ENCODE results near the gene CKS1B.

DNA sequence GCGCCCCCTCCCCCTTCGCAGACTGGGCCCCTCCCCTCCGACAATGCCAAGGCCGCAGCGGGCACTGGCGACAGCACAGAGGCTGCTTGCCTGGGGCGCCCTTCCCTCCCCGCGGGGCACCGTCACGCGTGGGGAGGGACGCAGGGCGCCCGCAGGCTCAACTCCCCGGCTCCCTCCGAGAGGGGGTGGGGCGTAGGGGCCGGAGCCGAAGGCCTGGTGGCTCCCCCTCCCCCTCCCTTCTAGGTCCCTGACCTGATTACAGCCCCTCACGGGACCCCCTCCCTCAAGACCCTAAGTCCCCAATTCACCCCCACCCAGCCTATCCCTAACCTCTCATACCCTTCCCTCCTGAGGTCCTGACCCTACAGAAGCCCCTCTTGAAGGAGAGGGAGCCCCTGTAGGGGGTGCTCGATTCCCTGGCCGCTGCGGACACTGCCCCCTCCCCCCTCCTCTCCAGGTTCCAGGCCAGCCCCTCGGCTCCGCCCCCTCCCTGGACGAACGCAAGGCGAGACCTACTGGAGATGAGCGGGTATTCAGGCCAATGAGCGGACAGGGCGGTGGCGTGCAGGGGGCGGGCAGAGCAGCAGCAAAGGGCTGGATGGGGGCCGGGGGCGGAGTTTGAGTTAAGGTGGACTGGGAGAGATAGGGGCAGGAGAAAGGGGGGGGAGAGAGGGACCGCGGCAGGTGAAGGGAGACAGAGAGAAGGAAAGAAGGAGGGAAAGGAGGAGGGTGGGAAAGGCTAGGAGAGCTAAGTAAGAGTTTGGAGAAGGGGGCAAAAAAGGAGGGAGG lies 27.4 kb downstream of the CKS1B start:
- TF ChIP-seq EP300 (IDR thresholded peaks at IDR 0.05; ENCODE audit: borderline replicate concordance) (no peak), TAF1 (IDR thresholded peaks at IDR 0.05; ENCODE audit: low read depth) (peak; percentile 75; the same call in 1 of the 2 replicates), EGR1 (IDR thresholded peaks at IDR 0.05) (0 out of 2 replicates have a peak, but pooled peaks have one; percentile 22), CEBPB (IDR thresholded peaks at IDR 0.05) (no peak), YY1 (IDR thresholded peaks at IDR 0.05; ENCODE audit: low read depth) (no peak), CREB1 (IDR thresholded peaks at IDR 0.05; ENCODE audit: low read depth) (peak; percentile 47; the same call in 1 of the 2 replicates), ZBTB7A (IDR thresholded peaks at IDR 0.05; ENCODE audit: low read depth) (peak; percentile 97), TCF12 (IDR thresholded peaks at IDR 0.05; ENCODE audit: low read depth) (peak; percentile 34; the same call in 1 of the 2 replicates), NFIC (IDR thresholded peaks at IDR 0.05) (no peak), TEAD4 (IDR thresholded peaks at IDR 0.05) (peak; percentile 3; the same call in 1 of the 2 replicates), RAD21 (IDR thresholded peaks at IDR 0.05; ENCODE audit: low read depth) (peak; percentile 29; the same call in 1 of the 2 replicates)
- TF ChIP-seq, protein P1, sequence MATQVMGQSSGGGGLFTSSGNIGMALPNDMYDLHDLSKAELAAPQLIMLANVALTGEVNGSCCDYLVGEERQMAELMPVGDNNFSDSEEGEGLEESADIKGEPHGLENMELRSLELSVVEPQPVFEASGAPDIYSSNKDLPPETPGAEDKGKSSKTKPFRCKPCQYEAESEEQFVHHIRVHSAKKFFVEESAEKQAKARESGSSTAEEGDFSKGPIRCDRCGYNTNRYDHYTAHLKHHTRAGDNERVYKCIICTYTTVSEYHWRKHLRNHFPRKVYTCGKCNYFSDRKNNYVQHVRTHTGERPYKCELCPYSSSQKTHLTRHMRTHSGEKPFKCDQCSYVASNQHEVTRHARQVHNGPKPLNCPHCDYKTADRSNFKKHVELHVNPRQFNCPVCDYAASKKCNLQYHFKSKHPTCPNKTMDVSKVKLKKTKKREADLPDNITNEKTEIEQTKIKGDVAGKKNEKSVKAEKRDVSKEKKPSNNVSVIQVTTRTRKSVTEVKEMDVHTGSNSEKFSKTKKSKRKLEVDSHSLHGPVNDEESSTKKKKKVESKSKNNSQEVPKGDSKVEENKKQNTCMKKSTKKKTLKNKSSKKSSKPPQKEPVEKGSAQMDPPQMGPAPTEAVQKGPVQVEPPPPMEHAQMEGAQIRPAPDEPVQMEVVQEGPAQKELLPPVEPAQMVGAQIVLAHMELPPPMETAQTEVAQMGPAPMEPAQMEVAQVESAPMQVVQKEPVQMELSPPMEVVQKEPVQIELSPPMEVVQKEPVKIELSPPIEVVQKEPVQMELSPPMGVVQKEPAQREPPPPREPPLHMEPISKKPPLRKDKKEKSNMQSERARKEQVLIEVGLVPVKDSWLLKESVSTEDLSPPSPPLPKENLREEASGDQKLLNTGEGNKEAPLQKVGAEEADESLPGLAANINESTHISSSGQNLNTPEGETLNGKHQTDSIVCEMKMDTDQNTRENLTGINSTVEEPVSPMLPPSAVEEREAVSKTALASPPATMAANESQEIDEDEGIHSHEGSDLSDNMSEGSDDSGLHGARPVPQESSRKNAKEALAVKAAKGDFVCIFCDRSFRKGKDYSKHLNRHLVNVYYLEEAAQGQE (IDR thresholded peaks at IDR 0.05; ENCODE audit: low read depth): no peak
- TF ChIP-seq, protein P2, sequence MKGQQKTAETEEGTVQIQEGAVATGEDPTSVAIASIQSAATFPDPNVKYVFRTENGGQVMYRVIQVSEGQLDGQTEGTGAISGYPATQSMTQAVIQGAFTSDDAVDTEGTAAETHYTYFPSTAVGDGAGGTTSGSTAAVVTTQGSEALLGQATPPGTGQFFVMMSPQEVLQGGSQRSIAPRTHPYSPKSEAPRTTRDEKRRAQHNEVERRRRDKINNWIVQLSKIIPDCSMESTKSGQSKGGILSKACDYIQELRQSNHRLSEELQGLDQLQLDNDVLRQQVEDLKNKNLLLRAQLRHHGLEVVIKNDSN (IDR thresholded peaks at IDR 0.05): no peak
- TF ChIP-seq, protein P3, sequence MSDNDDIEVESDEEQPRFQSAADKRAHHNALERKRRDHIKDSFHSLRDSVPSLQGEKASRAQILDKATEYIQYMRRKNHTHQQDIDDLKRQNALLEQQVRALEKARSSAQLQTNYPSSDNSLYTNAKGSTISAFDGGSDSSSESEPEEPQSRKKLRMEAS (IDR thresholded peaks at IDR 0.05): no peak; the same call in 1 of the 2 replicates
